Bone marrow (tissue), 2 donors: ENCODE measurements around the gene ZACN.
A peak's percentile ranks its signal among the peaks of the same experiment; 100 is the strongest.
"Not testable (repeated sequence)": the region's sequence is repeated elsewhere in the genome, so short reads cannot be mapped to it uniquely, and the experiment has no call there.

Source experiments
- DNase-seq, 2 donors: peaks; one replicate each; lab custom pipeline; 2025; lab: John Stamatoyannopoulos, UW

ZACN gene

DNA sequence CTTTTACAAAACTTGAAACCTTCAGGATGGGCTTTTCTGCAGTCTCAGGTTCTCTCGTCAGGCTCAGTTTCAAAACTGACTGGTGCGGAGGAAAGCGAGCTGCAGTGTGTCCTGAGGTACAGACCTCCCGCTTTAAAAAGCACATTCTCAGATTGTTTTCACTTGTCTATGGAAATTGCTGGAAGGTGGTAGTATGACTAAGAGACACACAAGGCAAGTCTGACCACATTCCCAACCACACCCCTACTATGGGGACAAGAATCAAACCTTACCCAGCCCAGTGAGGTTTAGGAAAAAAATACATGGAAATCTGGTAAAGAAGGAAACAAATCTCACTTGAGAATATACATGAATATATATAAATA, 24.9 kb upstream of the ZACN start:
- DNase-seq: no peak

DNA sequence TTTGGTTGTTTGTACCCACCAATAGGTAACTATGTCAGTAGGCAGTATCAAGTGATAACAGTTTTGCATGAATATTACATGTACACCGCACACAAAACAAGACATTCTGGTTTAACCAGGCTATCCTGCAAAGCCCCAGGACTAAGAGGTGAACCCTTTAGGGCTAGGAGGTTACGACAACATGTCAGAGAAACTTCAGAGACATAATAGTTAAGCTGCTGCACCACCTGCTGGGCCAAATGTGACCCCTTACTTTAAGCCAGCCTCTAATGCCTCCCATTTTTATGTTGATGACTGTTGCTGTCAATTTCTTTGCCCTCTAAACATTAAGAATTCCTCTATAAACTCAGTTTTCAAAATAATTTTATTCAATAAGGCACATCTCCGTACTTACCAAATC, 22.1 kb upstream of the ZACN start:
- no peak for DNase-seq

DNA sequence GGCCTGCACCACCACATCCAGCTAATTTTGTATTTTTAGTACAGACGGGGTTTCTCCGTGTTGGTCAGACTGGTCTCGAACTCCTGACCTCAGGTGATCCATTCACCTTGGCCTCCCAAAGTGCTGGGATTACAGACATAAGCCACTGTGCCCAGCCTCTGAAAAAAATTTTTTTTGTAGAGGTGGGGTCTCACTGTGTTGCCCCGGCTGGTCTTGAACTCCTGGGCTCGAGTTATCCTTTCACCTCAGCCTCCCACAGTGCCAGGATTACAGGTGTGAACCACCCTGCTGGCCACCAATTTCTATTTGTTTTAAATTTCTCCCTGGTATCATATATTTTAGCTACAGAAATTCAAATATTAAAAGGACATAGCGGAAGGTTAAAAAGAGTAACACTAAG, 20.7 kb upstream of the ZACN start:
- not testable (repeated sequence) for DNase-seq

DNA sequence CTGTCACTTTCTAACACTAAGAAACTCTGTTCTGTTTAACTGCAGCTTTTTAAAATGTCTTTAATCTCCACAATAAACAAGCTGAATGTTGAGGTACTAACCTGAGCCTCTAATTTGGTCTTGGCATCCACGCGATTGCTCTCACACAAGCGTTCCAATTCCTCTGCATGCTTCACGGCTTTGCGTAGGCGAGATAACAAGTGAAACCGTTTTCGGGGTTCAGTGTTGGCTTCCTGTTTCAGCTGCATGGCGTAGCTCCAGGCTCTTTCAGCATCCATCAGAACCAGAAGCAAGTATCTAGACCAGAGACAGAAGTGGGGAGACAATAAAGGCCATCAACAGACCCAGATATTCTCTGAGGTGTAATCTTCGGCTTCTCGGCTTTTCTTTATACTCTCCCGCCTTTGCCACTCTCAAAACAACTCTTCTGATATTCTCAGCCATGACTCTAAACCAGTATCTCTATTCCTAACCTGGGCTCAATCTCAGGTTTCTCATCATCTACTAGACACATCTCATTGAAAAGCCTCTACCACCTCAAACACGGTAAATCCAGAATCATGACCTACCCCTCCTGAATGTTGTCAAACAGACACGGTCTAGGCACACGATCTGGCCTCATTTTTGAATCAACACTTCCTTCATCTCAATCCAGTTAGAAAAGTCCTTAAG, 15.0 kb upstream of the ZACN start:
- no peak for DNase-seq

DNA sequence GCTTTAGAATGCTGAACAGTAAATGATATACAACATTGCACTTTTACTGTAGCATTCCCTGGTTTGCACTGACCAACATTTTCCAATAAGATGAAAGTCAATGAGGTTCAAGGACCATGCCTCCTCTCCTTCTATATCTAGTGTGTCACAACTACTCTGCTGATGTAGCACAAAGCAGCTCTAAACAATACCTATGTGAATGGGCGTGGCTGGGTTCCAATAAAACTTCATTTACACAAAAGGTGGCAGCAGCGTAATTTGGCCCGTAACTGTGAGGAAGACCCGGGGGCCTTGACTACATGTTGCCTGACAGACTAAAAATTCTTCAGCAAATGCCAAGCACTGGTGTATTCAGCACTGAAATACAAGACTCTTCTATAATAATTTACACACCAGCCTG, 13.2 kb upstream of the ZACN start:
- DNase-seq: no peak

DNA sequence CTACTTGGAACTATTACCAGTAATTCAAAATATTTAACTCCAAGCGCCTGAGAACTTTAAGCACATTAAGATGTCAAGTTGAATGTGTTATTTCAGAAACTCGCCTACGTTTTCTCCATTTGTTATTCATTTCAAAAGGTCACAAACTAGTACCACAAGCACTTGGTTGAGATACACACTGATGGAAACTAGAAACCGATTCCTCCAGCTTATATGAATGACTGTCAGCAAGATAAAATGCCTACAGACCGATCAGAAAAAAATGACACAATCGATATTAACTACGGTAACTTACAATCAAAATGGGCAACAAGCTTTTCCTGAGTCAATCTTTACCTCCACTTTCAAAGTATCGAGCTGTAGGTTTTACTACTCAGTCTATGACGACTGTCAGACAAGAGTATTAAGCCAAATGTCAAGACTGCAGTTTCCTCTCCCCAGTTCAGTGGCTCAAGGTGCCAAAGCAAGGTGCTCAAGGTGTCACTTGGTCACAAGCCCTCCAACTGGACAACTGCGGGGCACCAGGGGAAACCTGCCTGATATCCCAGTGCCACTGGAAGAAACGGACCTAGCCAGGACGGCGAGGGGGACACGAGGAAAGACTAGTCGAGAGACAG, 7.3 kb upstream of the ZACN start:
- DNase-seq: no peak

DNA sequence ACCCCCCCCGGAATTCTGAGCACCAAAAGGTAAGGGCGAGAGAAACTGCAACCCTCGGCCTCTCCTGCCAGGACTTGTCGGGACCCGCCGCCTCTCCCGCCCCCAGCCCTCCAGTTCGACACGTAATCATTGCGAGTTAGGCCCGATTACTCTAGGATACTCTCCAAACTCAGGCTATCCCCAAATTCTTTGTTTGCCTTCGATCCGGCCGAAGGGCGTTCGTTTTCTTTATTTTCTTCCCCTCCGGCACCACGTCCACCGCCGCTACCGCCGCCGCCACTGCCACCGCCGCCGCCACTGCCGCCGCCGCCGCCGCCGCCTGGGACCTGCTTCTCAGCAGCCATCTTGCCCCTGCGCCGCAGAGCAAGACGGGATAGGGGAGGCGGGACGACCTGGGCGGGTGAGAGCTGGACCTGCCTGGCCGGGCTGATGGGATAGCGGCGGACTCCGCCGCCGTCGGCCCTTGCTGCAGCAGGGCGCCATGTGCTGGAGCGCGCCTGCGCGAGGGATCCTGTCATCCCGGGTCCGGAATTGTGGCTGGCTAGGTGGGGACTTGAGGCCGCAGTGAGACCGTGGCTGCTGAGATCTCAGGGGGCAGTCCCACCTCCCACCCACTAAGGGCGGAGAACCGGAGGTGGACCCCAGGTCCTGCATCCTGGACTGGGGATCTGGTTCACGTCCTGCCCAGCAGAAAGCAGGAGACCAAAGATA, 6.7 kb upstream of the ZACN start, which contains the start of gene SRP68:
TSS of gene SRP68 (minus strand) at position 370 of the 711 bp plus-strand sequence. CDS start at position 344, 26 bp downstream.
- DNase-seq: peak; percentile 53 to 70

DNA sequence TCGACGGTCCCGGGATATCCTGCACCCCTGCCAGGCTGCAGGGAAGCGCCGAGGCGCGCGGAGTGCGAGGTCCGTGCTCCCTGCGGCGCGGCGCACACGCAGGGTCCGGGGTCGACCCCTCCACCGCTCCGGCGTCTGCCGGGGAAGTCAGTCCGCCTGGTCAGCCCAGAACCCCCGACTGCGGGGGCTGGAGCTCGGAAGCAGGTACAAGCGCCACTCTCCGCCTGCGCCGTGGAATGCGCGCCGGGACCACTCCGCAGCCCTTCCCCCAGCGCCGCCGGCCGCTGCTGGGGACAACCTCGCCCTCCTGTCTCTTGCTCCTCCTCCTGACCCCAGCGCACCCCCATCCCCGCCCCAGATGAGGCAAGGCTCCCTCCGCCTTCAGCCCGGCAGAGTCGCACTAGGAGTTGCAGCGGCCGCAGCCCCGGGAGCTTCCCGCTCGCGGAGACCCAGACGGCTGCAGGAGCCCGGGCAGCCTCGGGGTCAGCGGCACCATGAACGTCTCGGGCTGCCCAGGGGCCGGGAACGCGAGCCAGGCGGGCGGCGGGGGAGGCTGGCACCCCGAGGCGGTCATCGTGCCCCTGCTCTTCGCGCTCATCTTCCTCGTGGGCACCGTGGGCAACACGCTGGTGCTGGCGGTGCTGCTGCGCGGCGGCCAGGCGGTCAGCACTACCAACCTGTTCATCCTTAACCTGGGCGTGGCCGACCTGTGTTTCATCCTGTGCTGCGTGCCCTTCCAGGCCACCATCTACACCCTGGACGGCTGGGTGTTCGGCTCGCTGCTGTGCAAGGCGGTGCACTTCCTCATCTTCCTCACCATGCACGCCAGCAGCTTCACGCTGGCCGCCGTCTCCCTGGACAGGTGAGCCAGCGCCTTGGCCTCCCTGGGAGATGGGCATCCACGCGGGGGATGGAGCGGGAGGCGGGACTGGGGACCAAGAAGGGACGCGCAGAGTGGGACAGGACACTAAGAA, 4.3 kb upstream of the ZACN start, which contains the start of gene GALR2:
TSS of gene GALR2 (plus strand) at position 392 of the 974 bp plus-strand sequence. CDS start at position 495, 103 bp downstream.
- no peak for DNase-seq

DNA sequence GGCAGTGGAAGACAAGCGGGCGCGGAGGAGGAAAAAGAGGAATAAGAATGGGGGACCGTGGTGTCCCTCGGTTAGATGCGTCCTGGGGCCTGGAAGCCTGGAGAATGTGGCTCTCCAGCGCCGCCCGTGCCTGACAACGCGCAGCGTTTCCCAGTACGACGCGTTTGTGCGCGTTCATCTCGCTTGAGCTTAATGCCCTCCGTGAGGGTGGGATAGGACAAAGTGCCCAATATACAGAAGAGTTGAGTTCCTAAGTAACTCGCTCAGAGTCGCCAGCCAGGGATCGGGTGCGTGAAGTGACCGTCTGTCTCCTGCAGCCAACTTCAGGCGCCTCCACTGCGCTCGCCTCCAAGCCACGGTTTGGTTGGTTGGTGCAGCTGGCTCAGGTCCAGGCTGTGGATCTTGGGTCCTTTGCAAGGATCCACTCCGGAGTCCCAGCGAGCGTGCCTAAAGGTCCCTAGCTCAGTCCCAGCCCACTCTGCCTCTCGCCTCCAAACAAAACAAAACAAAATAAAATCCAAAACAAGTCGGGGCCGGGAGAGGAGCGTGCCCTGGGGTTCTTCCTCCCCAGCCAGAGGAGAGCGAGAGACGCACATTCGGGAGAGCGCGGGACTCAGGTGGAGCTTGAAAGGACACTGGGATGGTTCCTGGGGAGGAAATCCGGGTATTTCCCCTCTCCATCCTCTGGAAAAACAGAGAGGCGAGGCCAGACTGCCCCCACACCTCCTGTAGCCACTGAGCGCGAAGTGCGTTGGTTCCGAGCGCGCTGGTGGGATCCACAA, 3.4 kb upstream of the ZACN start:
- DNase-seq: no peak

DNA sequence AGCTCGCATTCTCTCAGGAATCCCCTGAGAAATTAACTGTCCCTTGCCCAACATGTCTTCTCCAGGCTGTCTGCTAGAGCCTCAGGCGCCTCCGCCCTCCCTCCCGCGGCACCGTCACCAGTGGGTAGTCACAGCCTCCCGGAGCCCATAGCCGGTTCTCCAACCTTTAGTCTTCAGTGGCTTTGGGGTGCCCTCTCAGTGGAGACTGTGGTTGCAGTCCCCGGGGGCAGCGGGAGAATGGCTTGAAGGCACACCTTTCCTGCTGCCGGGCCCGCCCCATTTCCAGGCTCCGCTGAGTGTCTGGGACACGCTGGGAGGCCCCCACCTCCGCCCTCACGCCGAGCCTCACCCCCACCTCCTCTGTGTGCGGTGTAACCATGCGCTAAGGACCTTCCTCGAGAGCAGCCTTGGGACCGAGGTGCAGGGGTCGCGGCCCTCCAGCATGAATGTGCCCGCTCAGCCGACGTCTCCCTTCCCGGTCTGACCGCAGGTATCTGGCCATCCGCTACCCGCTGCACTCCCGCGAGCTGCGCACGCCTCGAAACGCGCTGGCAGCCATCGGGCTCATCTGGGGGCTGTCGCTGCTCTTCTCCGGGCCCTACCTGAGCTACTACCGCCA, 2.7 kb upstream of the ZACN start:
- no peak for DNase-seq

DNA sequence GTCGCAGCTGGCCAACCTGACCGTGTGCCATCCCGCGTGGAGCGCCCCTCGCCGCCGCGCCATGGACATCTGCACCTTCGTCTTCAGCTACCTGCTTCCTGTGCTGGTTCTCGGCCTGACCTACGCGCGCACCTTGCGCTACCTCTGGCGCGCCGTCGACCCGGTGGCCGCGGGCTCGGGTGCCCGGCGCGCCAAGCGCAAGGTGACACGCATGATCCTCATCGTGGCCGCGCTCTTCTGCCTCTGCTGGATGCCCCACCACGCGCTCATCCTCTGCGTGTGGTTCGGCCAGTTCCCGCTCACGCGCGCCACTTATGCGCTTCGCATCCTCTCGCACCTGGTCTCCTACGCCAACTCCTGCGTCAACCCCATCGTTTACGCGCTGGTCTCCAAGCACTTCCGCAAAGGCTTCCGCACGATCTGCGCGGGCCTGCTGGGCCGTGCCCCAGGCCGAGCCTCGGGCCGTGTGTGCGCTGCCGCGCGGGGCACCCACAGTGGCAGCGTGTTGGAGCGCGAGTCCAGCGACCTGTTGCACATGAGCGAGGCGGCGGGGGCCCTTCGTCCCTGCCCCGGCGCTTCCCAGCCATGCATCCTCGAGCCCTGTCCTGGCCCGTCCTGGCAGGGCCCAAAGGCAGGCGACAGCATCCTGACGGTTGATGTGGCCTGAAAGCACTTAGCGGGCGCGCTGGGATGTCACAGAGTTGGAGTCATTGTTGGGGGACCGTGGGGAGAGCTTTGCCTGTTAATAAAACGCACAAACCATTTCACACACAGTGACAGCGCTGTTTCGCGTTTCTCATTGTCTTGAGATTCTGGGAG, 2.0 kb upstream of the ZACN start:
- DNase-seq: no peak

DNA sequence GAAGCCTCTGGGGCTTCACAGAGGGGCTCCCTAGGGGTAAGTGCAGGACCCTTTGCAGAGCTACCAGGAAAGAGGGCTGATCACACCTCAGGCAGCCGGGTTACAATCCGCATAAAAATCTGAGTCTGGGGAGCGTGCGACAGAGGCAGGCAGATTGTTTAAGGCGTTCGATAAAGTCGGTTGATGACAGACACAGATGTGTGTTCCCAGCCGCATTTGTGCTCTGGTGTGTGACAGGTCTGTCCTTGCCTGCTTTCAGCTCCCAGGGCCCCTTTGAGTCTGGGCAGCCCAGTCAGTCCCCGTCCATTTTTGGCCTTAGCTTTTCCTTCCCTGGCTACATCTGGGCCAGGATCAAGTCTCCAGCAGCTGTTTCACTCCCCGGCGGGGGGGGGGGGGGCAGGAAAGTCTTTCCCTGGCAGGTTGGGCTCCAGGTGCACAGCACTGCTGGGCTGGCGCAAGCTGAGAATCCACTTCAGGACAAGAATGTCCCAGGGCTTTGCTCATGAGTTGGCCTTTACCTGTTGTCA, 1.3 kb upstream of the ZACN start:
- DNase-seq: no peak

DNA sequence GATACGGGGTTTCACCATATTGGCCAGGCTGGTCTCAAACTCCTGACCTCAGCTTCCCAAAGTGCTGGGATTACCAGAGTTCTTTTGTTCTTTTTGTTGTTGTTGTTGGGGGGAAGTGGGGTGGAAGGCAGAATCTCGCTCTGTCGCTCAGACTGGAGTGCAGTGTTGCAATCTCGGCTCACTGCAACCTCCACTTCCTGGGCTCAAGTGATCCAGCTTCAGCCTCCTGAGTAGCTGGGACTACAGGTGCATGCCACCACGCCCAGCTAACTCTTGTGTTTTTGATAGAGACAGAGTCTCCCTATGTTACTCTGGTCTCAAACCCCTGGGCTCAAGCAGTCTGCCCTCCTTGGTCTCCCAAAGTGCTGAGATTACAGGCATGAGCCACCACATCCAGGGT, 612 bp upstream of the ZACN start:
- not testable (repeated sequence) for DNase-seq

DNA sequence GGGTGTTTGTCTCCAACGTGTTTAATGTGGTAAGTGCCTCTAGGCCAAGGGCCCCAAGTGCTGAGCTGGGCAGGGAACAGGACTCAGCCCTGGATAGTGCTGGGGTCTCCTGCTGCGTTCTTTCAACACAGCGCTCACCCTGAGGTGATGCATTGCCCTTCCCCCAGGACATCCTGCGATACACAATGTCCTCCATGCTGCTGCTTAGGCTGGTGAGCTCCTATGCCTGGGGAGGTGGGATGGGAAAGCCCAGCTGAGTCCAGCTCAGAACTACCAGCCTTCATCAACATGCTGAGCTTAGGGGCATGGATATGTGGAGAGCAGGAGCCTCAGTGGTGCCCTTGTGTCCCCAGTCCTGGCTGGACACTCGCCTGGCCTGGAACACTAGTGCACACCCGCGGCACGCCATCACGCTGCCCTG, 563 bp downstream of the ZACN start:
- no peak for DNase-seq

DNA sequence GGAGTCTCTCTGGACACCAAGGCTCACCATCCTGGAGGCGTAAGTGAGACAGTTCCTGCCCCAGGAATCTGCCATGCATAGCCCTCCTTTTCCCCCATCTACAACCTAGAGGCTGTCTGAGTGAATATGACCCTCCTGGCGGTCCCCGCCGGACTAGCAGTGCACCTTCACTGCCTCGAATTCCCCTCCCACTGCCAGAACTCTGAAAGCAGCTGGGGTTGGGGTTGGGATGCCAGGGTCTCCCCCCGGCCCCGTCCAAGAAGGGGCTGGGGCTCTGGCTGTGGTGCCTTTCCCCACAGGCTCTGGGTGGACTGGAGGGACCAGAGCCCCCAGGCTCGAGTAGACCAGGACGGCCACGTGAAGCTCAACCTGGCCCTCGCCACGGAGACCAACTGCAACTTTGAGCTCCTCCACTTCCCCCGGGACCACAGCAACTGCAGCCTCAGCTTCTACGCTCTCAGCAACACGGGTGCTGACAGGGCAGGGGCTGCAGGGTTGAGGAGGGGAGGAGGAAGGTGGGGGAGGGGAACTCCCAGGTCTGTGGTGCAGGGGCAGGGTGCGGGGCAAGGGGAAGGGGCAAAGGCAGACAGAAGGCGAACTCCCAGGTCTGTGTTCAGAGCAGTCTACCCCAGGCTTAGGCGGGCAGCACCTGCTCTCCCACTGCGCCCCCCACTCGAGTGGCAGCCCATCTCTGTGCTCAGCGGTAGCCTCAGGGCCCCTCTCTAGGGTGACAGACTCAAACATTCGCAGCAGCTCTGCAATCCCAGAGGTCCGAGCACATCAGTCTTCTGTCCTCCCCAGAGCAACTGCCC, 1.2 kb downstream of the ZACN start:
- no peak for DNase-seq

DNA sequence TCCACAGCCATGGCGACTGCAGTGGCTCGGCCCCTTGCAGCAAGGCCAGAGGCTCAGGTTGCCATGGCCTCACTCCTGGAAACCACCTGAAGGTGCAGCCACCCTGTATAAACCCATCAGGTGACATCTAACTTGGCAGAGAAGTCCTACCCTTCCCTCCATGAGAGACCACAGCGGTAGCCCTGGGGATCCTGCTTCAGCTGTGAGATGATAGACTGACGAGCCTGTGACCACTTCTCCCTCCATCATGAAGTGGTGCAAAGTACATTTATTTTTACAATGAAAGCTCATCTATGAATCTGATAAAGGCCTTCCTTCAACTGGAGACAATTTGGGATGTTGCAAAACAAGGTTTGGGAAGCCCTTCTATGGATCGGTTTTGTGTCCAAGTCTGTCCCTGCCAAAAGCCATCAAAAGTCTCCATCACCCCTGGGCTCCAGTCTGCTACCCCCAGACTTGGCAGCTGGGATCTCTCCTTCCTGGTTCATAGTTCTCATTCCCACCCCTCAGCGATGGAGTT, 1.8 kb downstream of the ZACN start:
- no peak for DNase-seq

DNA sequence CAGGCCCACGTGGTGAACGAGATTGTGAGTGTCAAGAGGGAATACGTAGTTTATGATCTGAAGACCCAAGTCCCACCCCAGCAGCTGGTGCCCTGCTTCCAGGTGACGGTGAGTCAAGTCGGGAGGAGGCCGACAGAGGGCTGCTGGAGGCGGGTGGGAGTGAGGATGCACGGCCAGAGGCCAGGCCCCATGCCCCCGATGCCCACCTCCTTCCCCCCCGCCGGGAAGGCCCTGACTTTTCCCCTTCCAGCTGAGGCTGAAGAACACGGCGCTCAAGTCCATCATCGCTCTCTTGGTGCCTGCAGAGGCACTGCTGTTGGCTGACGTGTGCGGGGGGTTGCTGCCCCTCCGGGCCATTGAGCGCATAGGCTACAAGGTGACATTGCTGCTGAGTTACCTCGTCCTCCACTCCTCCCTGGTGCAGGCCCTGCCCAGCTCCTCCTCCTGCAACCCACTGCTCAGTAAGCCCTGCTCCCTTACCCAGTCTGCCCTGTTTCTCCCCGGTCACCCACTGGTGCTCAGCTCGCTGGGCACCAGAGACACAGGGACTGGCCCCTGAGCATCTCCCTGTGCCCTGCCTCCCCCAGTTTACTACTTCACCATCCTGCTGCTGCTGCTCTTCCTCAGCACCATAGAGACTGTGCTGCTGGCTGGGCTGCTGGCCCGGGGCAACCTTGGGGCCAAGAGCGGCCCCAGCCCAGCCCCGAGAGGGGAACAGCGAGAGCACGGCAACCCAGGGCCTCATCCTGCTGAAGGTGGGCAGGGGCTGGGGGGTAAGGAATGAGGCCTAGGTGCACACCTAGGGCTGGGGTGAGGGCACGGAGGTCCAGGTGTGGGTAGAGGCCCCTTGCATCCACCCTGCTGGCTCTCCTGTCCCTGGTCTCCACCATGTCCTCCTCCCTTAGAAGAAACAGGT, 2.6 kb downstream of the ZACN start:
- DNase-seq: no peak
